Stimulated activated CD8-positive, alpha-beta memory T cell treated with anti-CD3 and anti-CD28 coated beads, Interleukin-15, amount 100 ng/mL, for 24 hours (primary cell): ENCODE results near the gene PSMA7.
A peak's percentile ranks its signal among the peaks of the same experiment; 100 is the strongest.

Source experiments
- DNase-seq: peaks from one replicate; pipeline ENCODE4 v3.0.0-alpha.2; 2020; ENCODE audit warnings: low read depth

PSMA7 gene

GRCh38 chr20:62143081-62143956 lies at the start of gene PSMA7, which contains the start of gene SS18L1:
Gene PSMA7, minus strand, starts transcription at chr20:62143394. Its CDS starts 91 bp downstream, at chr20:62143303.
Gene SS18L1, plus strand, starts transcription at chr20:62143769. Its CDS starts 52 bp downstream, at chr20:62143821.
- peak; percentile 71 for DNase-seq

GRCh38 chr20:62192635-62193034 lies 49.4 kb upstream of the PSMA7 start:
- DNase-seq = no peak

GRCh38 chr20:62191781-62192559 lies 48.8 kb upstream of the PSMA7 start:
- DNase-seq = no peak

- no peak for DNase-seq
Measured at GRCh38 chr20:62190639-62191411, 47.6 kb upstream of the PSMA7 start.

GRCh38 chr20:62186887-62187866 lies 44.0 kb upstream of the PSMA7 start:
- DNase-seq = no peak

GRCh38 chr20:62186096-62186426 lies 42.9 kb upstream of the PSMA7 start:
- no peak for DNase-seq

GRCh38 chr20:62183426-62184142 lies 40.4 kb upstream of the PSMA7 start:
- no peak for DNase-seq

- DNase-seq = peak; percentile 89
Measured at GRCh38 chr20:62182469-62183425, 39.6 kb upstream of the PSMA7 start, which contains the start of gene MTG2. Gene MTG2, plus strand, starts transcription at chr20:62183028. Its CDS starts 10,393 bp downstream, at chr20:62193421.

- DNase-seq = no peak
Measured at GRCh38 chr20:62181808-62182207, 38.6 kb upstream of the PSMA7 start.

- DNase-seq = no peak
Measured at GRCh38 chr20:62179162-62179504, 35.9 kb upstream of the PSMA7 start.

GRCh38 chr20:62178316-62179161 lies 35.3 kb upstream of the PSMA7 start:
- DNase-seq = no peak

- no peak for DNase-seq
Measured at GRCh38 chr20:62177307-62177706, 34.1 kb upstream of the PSMA7 start.

GRCh38 chr20:62176866-62177265 lies 33.7 kb upstream of the PSMA7 start:
- no peak for DNase-seq

- DNase-seq = no peak
Measured at GRCh38 chr20:62175711-62176110, 32.5 kb upstream of the PSMA7 start.

GRCh38 chr20:62174870-62175624 lies 31.9 kb upstream of the PSMA7 start:
- DNase-seq = no peak

- no peak for DNase-seq
Measured at GRCh38 chr20:62174021-62174804, 31.0 kb upstream of the PSMA7 start.

GRCh38 chr20:62172666-62173065 lies 29.5 kb upstream of the PSMA7 start:
- no peak for DNase-seq
